WTC11 (cell line): Measurements from ENCODE around the gene TMEM200C. TPM values are rescaled to one million over a fixed set of nuclear protein-coding genes. Genes with fewer than 3 reads are reported as not detected.
A peak's percentile ranks its signal among the peaks of the same experiment; 100 is the strongest.

Experiments used
- ATAC-seq: fragments of 200-7000 bp; cut with Tn5 transposase; 2 replicates; pipeline ENCODE4 v1.10.0; 2021; ENCODE audit warnings: mild to moderate bottlenecking, moderate library complexity
- CTCF ChIA-PET: fragments of 300-600 bp; sonication (Branson Sonifier 250); formaldehyde crosslinking; loops from one replicate; lab custom pipeline; 2021; ENCODE audit warnings: antibody characterized with exemption; lab: Charles Lee
- POLR2A ChIA-PET: fragments of 350-600 bp; sonication (Branson Sonifier 250); formaldehyde crosslinking; loops from one replicate; lab custom pipeline; 2021; ENCODE audit warnings: antibody characterized with exemption; lab: Charles Lee
- DNase-seq: peaks from one replicate; pipeline ENCODE4 v3.0.0; 2021; ENCODE audit warnings: low spot score
- H3K27ac Mint-ChIP-seq: 2 replicates; pipeline ENCODE4 v1.8.0; 2021; ENCODE audit warnings: mixed read lengths
- H3K27me3 Mint-ChIP-seq: 2 replicates; pipeline ENCODE4 v1.8.0; 2021; ENCODE audit warnings: low read depth, mild to moderate bottlenecking, moderate library complexity, mixed read lengths
- H3K36me3 Mint-ChIP-seq: 2 replicates; pipeline ENCODE4 v1.8.0; 2021; ENCODE audit warnings: mixed read lengths
- H3K4me1 Mint-ChIP-seq: 2 replicates; pipeline ENCODE4 v1.8.0; 2022; ENCODE audit warnings: mixed read lengths
- H3K4me3 Mint-ChIP-seq: 2 replicates; pipeline ENCODE4 v1.8.0; 2021; ENCODE audit warnings: mild to moderate bottlenecking, moderate library complexity, mixed read lengths
- H3K9me3 Mint-ChIP-seq: 2 replicates; pipeline ENCODE4 v1.8.0; 2021; ENCODE audit warnings: mixed read lengths
- ATF6 ChIP-seq: sonication (generic); formaldehyde crosslinking; IDR thresholded peaks from 2 replicates; pipeline ENCODE4 v1.8.1; 2023; ENCODE audit warnings: mild to moderate bottlenecking, missing genetic modification reagents
- CDX4 ChIP-seq: fragments of 250-450 bp; sonication (Bioruptor Pico); IDR thresholded peaks from 2 replicates; pipeline ENCODE4 v1.9.0; 2021; ENCODE audit warnings: moderate library complexity, mild to moderate bottlenecking, inconsistent platforms, borderline replicate concordance
- E2F4 ChIP-seq: sonication (generic); formaldehyde crosslinking; IDR thresholded peaks from 2 replicates; pipeline ENCODE4 v1.8.1; 2022; ENCODE audit warnings: low read depth, mild to moderate bottlenecking, moderate library complexity, missing genetic modification reagents, borderline replicate concordance
- ETV6 ChIP-seq: sonication (generic); formaldehyde crosslinking; IDR thresholded peaks from 2 replicates; pipeline ENCODE4 v1.8.1; 2022; ENCODE audit warnings: mild to moderate bottlenecking, missing genetic modification reagents
- FOXK1 ChIP-seq: sonication (generic); formaldehyde crosslinking; IDR thresholded peaks from 2 replicates; pipeline ENCODE4 v1.8.0; 2022; ENCODE audit warnings: mild to moderate bottlenecking, moderate library complexity, missing genetic modification reagents
- FOXP4 ChIP-seq: sonication (generic); formaldehyde crosslinking; IDR thresholded peaks from 2 replicates; pipeline ENCODE4 v1.8.0; 2022; ENCODE audit warnings: mild to moderate bottlenecking, missing genetic modification reagents
- GABPB1 ChIP-seq: sonication (generic); formaldehyde crosslinking; IDR thresholded peaks from 2 replicates; pipeline ENCODE4 v1.8.1; 2023; ENCODE audit warnings: mild to moderate bottlenecking, missing genetic modification reagents
- MAX ChIP-seq: sonication (generic); formaldehyde crosslinking; IDR thresholded peaks from 2 replicates; pipeline ENCODE4 v1.8.0; 2022; ENCODE audit warnings: mild to moderate bottlenecking, missing genetic modification reagents
- MXD4 ChIP-seq: fragments of 250-450 bp; sonication (Bioruptor Pico); IDR thresholded peaks from 2 replicates; pipeline ENCODE4 v1.8.0; 2021; ENCODE audit warnings: mild to moderate bottlenecking, moderate library complexity, borderline replicate concordance
- PREB ChIP-seq: sonication (generic); formaldehyde crosslinking; IDR thresholded peaks from 2 replicates; pipeline ENCODE4 v1.8.1; 2022; ENCODE audit warnings: mild to moderate bottlenecking, missing genetic modification reagents, moderate library complexity, borderline replicate concordance
- PRRX2 ChIP-seq: fragments of 250-450 bp; sonication (Bioruptor Pico); IDR thresholded peaks from 2 replicates; pipeline ENCODE4 v1.8.0; 2021; ENCODE audit warnings: mild to moderate bottlenecking
- SMAD4 ChIP-seq: sonication (generic); formaldehyde crosslinking; IDR thresholded peaks from 2 replicates; pipeline ENCODE4 v1.8.0; 2022; ENCODE audit warnings: mild to moderate bottlenecking, missing genetic modification reagents
- TCF7 ChIP-seq: sonication (generic); formaldehyde crosslinking; IDR thresholded peaks from 2 replicates; pipeline ENCODE4 v1.8.0; 2022; ENCODE audit warnings: mild to moderate bottlenecking, low read depth, missing genetic modification reagents, moderate library complexity
- ZMAT4 ChIP-seq: fragments of 250-450 bp; sonication (Bioruptor Pico); IDR thresholded peaks from 2 replicates; pipeline ENCODE4 v1.9.0; 2021; ENCODE audit warnings: mild to moderate bottlenecking
- ZNF423 ChIP-seq: fragments of 250-450 bp; sonication (Bioruptor Pico); IDR thresholded peaks from 2 replicates; pipeline ENCODE4 v2.1.2; 2022; ENCODE audit warnings: mild to moderate bottlenecking, moderate library complexity
- total RNA-seq: library from RNA; stranded (reverse); gene quantifications from 3 replicates; pipeline ENCODE4 v1.2.3, GENCODE V29; 2021
- TF ChIP-seq, protein P1 (sequence below): sonication (generic); formaldehyde crosslinking; conservative IDR thresholded peaks from 2 replicates; pipeline ENCODE4 v1.8.1; 2022; ENCODE audit warnings: mild to moderate bottlenecking, missing genetic modification reagents
- TF ChIP-seq, protein P2 (sequence below): fragments of 250-450 bp; sonication (Bioruptor Pico); IDR thresholded peaks from 2 replicates; pipeline ENCODE4 v1.8.0; 2021; ENCODE audit warnings: mild to moderate bottlenecking
- TF ChIP-seq, protein P3 (sequence below): sonication (generic); formaldehyde crosslinking; IDR thresholded peaks from 2 replicates; pipeline ENCODE4 v1.8.0; 2023; ENCODE audit warnings: missing genetic modification reagents
- TF ChIP-seq, protein P4 (sequence below): fragments of 200-600 bp; IDR thresholded peaks from 2 replicates; pipeline ENCODE4 v1.8.0; 2022; ENCODE audit warnings: antibody characterized with exemption
- TF ChIP-seq, protein P5 (sequence below): sonication (generic); formaldehyde crosslinking; IDR thresholded peaks from 2 replicates; pipeline ENCODE4 v1.8.1; 2022; ENCODE audit warnings: mild to moderate bottlenecking, moderate library complexity, missing genetic modification reagents

The TMEM200C gene
- total RNA-seq, 1 experiment from 2014 or later: 6.1 TPM

GRCh38 chr18:5884375-5884774 is 10.9 kb downstream of the TMEM200C start (continued):
- TF ChIP-seq ETV6 (CRISPR knock-in tag): no peak
- TF ChIP-seq, protein P1, sequence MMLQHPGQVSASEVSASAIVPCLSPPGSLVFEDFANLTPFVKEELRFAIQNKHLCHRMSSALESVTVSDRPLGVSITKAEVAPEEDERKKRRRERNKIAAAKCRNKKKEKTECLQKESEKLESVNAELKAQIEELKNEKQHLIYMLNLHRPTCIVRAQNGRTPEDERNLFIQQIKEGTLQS (CRISPR knock-in tag): no peak
- TF ChIP-seq PREB (CRISPR knock-in tag): no peak
- no peak for TF ChIP-seq CDX4 (CRISPR knock-in tag)
- TF ChIP-seq SMAD4 (CRISPR knock-in tag): no peak
- no peak for TF ChIP-seq FOXK1 (CRISPR knock-in tag)
- TF ChIP-seq, protein P2, sequence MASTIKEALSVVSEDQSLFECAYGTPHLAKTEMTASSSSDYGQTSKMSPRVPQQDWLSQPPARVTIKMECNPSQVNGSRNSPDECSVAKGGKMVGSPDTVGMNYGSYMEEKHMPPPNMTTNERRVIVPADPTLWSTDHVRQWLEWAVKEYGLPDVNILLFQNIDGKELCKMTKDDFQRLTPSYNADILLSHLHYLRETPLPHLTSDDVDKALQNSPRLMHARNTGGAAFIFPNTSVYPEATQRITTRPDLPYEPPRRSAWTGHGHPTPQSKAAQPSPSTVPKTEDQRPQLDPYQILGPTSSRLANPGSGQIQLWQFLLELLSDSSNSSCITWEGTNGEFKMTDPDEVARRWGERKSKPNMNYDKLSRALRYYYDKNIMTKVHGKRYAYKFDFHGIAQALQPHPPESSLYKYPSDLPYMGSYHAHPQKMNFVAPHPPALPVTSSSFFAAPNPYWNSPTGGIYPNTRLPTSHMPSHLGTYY (CRISPR knock-in tag): no peak
- no peak for TF ChIP-seq E2F4 (CRISPR knock-in tag)
- no peak for TF ChIP-seq FOXP4 (CRISPR knock-in tag)

DNA sequence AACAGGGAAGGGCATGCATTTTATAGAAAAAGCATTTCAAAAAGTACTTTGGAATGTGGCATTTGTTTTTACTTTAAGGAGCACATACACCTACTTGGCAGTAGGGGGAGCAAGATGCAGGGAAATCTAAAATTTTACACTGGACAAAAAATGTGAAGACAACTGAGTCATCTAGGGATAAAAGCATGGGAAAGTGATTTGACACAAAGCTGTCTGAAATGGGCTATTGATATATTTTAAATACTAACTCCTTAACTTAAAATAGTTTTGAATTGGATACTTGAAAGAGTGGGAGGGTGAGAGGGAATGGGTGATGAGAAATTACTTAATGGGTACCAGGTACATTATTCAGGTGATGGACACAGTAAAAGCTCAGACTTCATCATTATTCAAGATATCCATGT is 15.8 kb downstream of the TMEM200C start:
- Mint-ChIP-seq H3K4me1 (no peaks in the 10 kb centered on the region), H3K36me3 (no peaks in the 10 kb centered on the region), H3K27me3 (no peaks in the 10 kb centered on the region)
- ChIA-PET CTCF (interaction anchor here (0.7 to 3.1 kb wide), 7 partner anchors 10 to 642 kb away, joined by 3 to 14 read pairs (median 3); no protein-coding TSS in a partner anchor), POLR2A (no interaction called here)
- TF ChIP-seq, protein P3, sequence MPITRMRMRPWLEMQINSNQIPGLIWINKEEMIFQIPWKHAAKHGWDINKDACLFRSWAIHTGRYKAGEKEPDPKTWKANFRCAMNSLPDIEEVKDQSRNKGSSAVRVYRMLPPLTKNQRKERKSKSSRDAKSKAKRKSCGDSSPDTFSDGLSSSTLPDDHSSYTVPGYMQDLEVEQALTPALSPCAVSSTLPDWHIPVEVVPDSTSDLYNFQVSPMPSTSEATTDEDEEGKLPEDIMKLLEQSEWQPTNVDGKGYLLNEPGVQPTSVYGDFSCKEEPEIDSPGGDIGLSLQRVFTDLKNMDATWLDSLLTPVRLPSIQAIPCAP: no peak
- TF ChIP-seq, protein P4, sequence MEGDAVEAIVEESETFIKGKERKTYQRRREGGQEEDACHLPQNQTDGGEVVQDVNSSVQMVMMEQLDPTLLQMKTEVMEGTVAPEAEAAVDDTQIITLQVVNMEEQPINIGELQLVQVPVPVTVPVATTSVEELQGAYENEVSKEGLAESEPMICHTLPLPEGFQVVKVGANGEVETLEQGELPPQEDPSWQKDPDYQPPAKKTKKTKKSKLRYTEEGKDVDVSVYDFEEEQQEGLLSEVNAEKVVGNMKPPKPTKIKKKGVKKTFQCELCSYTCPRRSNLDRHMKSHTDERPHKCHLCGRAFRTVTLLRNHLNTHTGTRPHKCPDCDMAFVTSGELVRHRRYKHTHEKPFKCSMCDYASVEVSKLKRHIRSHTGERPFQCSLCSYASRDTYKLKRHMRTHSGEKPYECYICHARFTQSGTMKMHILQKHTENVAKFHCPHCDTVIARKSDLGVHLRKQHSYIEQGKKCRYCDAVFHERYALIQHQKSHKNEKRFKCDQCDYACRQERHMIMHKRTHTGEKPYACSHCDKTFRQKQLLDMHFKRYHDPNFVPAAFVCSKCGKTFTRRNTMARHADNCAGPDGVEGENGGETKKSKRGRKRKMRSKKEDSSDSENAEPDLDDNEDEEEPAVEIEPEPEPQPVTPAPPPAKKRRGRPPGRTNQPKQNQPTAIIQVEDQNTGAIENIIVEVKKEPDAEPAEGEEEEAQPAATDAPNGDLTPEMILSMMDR: peak; percentile 64
- TF ChIP-seq, all 79 proteins: peak for 1
- Mint-ChIP-seq H3K9me3 (no peaks in the 10 kb centered on the region), H3K4me3 (no peak overlapping the region), H3K27ac (no peak overlapping the region)
- DNase-seq (no peak), ATAC-seq (no peak)

- POLR2A ChIA-PET: no interaction called here
- no peak for DNase-seq
- no peaks in the 10 kb centered on the region; the same call in 1 of the 2 replicates for H3K27me3 Mint-ChIP-seq
- H3K36me3 Mint-ChIP-seq: no peaks in the 10 kb centered on the region
- no peak overlapping the region for H3K4me3 Mint-ChIP-seq
- no peaks in the 10 kb centered on the region for H3K9me3 Mint-ChIP-seq
- no peak overlapping the region for H3K27ac Mint-ChIP-seq
- CTCF ChIA-PET: interaction anchor here (3.1 kb wide), 1 partner anchor 342 kb away, joined by 11 read pairs; no protein-coding TSS in a partner anchor
- no peaks in the 10 kb centered on the region for H3K4me1 Mint-ChIP-seq
- ATAC-seq: no peak
- no peak for TF ChIP-seq ZNF423 (CRISPR knock-in tag)
- TF ChIP-seq GABPB1: no peak
- no peak for TF ChIP-seq MAX (CRISPR knock-in tag)
- TF ChIP-seq ZMAT4: no peak
- TF ChIP-seq TCF7: no peak
- no peak for TF ChIP-seq FOXK1 (CRISPR knock-in tag)
- no peak for TF ChIP-seq PRRX2
- no peak for TF ChIP-seq ATF6 (CRISPR knock-in tag)
- TF ChIP-seq, protein P5, sequence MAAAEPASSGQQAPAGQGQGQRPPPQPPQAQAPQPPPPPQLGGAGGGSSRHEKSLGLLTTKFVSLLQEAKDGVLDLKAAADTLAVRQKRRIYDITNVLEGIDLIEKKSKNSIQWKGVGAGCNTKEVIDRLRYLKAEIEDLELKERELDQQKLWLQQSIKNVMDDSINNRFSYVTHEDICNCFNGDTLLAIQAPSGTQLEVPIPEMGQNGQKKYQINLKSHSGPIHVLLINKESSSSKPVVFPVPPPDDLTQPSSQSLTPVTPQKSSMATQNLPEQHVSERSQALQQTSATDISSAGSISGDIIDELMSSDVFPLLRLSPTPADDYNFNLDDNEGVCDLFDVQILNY: no peak
- no peak for TF ChIP-seq MXD4 (CRISPR knock-in tag)
These were observed 18.4 kb downstream of the TMEM200C start for GRCh38 chr18:5876891-5877290.
